Measurements from ENCODE around the gene HSPH1.

The HSPH1 gene

GRCh38 chr13:31175847-31176532, 14.3 kb upstream of the HSPH1 start:
- DNase-seq, result no peak

- DNase-seq, result no peak
Measured at GRCh38 chr13:31174018-31174417, 12.3 kb upstream of the HSPH1 start.

- no peak for DNase-seq
Measured at GRCh38 chr13:31172535-31172934, 10.8 kb upstream of the HSPH1 start.

GRCh38 chr13:31172001-31172400, 10.3 kb upstream of the HSPH1 start:
- no peak for DNase-seq

- DNase-seq, result no peak
Measured at GRCh38 chr13:31168736-31169135, 7.0 kb upstream of the HSPH1 start.

GRCh38 chr13:31168166-31168565, 6.5 kb upstream of the HSPH1 start:
- DNase-seq, result no peak

- no peak for DNase-seq
Measured at GRCh38 chr13:31167490-31167889, 5.8 kb upstream of the HSPH1 start.

GRCh38 chr13:31166591-31166990, 4.9 kb upstream of the HSPH1 start:
- DNase-seq, result no peak

- DNase-seq, result peak; percentile 96
Measured at GRCh38 chr13:31162151-31163008, 676 bp upstream of the HSPH1 start.

GRCh38 chr13:31160857-31161556, 697 bp downstream of the HSPH1 start:
- DNase-seq, result peak; percentile 71

GRCh38 chr13:31159306-31159705, 2.4 kb downstream of the HSPH1 start:
- DNase-seq, result no peak

- DNase-seq, result no peak
Measured at GRCh38 chr13:31154939-31155338, 6.8 kb downstream of the HSPH1 start.

- DNase-seq, result no peak
Measured at GRCh38 chr13:31151837-31152236, 9.9 kb downstream of the HSPH1 start.

GRCh38 chr13:31150315-31150985, 11.3 kb downstream of the HSPH1 start:
- no peak for DNase-seq

- no peak for DNase-seq
Measured at GRCh38 chr13:31149604-31150003, 12.1 kb downstream of the HSPH1 start.

GRCh38 chr13:31145417-31145816, 16.3 kb downstream of the HSPH1 start:
- DNase-seq, result no peak

- no peak for DNase-seq
Measured at GRCh38 chr13:31138515-31138914, 23.2 kb downstream of the HSPH1 start.

GRCh38 chr13:31136724-31137123, 25.0 kb downstream of the HSPH1 start:
- DNase-seq, result no peak

- no peak for DNase-seq
Measured at GRCh38 chr13:31134039-31134711, 27.5 kb downstream of the HSPH1 start.

- no peak for DNase-seq
Measured at GRCh38 chr13:31133621-31134020, 28.1 kb downstream of the HSPH1 start.

GRCh38 chr13:31131470-31131961, 30.2 kb downstream of the HSPH1 start:
- no peak for DNase-seq

GRCh38 chr13:31129419-31129818, 32.3 kb downstream of the HSPH1 start:
- no peak for DNase-seq
